Measurements from ENCODE around the gene AJAP1. TPM values are rescaled to one million over a fixed set of nuclear protein-coding genes. Genes with fewer than 3 reads are reported as not detected.

The AJAP1 gene
- total and polyA plus RNA-seq, 2 of the 8 experiments (the other 6 are each of a cell fraction or from before 2014, with no cell fraction given) = 1.9 to 6.2 TPM

DNA sequence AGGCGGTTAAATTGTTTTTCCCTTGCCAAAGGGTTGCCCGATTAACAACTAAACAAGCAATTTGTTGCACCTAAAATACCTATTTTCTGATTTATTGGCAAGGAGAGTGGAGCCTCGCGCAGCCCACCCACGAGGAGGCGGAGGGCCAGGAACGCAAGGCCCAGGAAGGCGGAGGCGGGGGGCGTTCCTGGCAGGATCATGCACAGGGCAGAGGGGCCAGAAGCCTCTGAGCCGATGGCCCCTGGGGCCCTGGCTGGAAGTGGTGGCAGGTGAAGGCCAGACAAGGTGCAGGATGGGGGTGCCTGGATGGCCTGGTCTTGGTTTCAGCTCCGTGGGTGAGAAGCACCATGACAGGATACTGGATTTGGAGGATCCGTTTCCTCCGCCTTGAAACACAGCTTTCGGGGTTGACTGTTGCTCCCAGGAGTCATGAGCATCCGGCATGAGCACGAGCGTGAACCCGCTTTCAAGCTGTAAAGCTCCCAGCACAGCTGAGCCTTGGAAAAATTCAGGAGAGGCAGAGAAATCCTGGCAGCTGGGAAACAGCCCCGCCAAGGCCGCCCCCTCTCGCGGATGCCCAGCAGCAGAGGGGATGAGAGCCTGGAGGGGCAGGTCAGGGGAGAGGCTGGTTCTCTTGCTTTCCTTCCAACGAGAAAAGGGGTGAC, 35.0 kb downstream of the AJAP1 start:
- Histone ChIP-seq H3K4me2 (ENCODE audit: insufficient read depth in 1 of 2, low read depth in 2 of 2, low read length in 2 of 2) (no peak overlapping the region), H3K27me3 (replicated peaks in 1 of 4; ENCODE audit: control insufficient read depth in 3 of 4, extremely low read depth in 1 of 4, insufficient read depth in 3 of 4, low read length in 3 of 4) (no peaks in the 10 kb centered on the region; a peak in 1 of 7 replicates), H2BK5ac (ENCODE audit: low read depth, low read length) (no peak overlapping the region), H2BK120ac (replicated peaks; ENCODE audit: low read depth, low read length) (no peak overlapping the region), H3K4me1 (replicated peaks in 1 of 4; ENCODE audit: control insufficient read depth in 3 of 4, insufficient read depth in 4 of 4, low read length in 3 of 4) (peaks cover 3 to 6% (median 4%) of the 10 kb centered on the region in 4 experiments; a peak in 5 of 7 replicates), H2BK12ac (ENCODE audit: low read depth, low read length) (no peak overlapping the region), H3K9me3 (ENCODE audit: insufficient read depth in 2 of 2, low read depth in 1 of 2, low read length in 1 of 2) (no peaks in the 10 kb centered on the region), H3K4me3 (ENCODE audit: extremely low read depth in 1 of 4, insufficient read depth in 2 of 4, low read depth in 3 of 4, low read length in 4 of 4) (no peak overlapping the region), H3K4ac (replicated peaks; ENCODE audit: insufficient read length, low read depth, low read length) (no peak overlapping the region), H3K9ac (replicated peaks in 1 of 4; ENCODE audit: extremely low read depth in 1 of 4, low read depth in 3 of 4, low read length in 3 of 4) (no peak overlapping the region), H3K18ac (ENCODE audit: extremely low read depth, low read length) (no peak overlapping the region), H3K36me3 (ENCODE audit: control insufficient read depth in 2 of 4, insufficient read depth in 4 of 4, low read length in 3 of 4) (no peaks in the 10 kb centered on the region), H4K5ac (ENCODE audit: insufficient read length, low read depth, low read length) (no peak overlapping the region), H3K23me2 (ENCODE audit: low read depth, low read length) (no peaks in the 10 kb centered on the region), H2BK20ac (ENCODE audit: low read length) (no peak overlapping the region), H3K23ac (ENCODE audit: insufficient read length) (no peak overlapping the region), H3K79me1 (ENCODE audit: low read depth, low read length) (no peaks in the 10 kb centered on the region), H3K27ac (ENCODE audit: low read depth, low read length) (no peak overlapping the region), H2BK15ac (ENCODE audit: low read length) (no peak overlapping the region), H2AK5ac (ENCODE audit: low read depth, low read length) (no peak overlapping the region), H2AFZ (ENCODE audit: low read length) (no peak overlapping the region), H3K56ac (replicated peaks; ENCODE audit: insufficient read length, low read depth, low read length) (no peak overlapping the region), H4K20me1 (replicated peaks in 1 of 2; ENCODE audit: control insufficient read depth in 1 of 2, insufficient read depth in 2 of 2, low read length in 2 of 2) (no peaks in the 10 kb centered on the region), H3K14ac (ENCODE audit: insufficient read length) (no peak overlapping the region), H4K91ac (replicated peaks; ENCODE audit: insufficient read length, low read length) (no peak overlapping the region), H4K8ac (ENCODE audit: extremely low read depth, insufficient read depth, low read length) (peak overlapping the region; percentile 9; the same call in 1 of the 2 replicates), H3K79me2 (ENCODE audit: control insufficient read depth in 1 of 2, insufficient read depth in 2 of 2, low read length in 2 of 2) (no peaks in the 10 kb centered on the region)
- FAIRE-seq (no peak), DNase-seq (ENCODE audit: low read depth in 1 of 2, low spot score in 2 of 2) (no peak)
- CTCF ChIA-PET (ENCODE audit: partially characterized antibody) = interaction anchor here (0.8 to 2.4 kb wide), 2 partner anchors 10 to 31 kb away, joined by 3 to 8 read pairs; no protein-coding TSS in a partner anchor
- WGBS, 2 experiments (ENCODE audit: extremely low coverage in 1 of 2, insufficient coverage in 1 of 2, insufficient read length in 1 of 2, insufficient replicate concordance in 2 of 2, low coverage in 1 of 2, low lambda C conversion rate in 2 of 2, missing lambda C conversion rate in 1 of 2) = 92% methylated on average over 23 of the region's 24 CpGs; no CpG with 5 or more reads in 1 of the 2 experiments
- POLR2A ChIA-PET (ENCODE audit: partially characterized antibody) = no interaction called here
- no peak for TF ChIP-seq SP2 (IDR thresholded peaks at IDR 0.05; ENCODE audit: low read length)
- TF ChIP-seq, protein P1, sequence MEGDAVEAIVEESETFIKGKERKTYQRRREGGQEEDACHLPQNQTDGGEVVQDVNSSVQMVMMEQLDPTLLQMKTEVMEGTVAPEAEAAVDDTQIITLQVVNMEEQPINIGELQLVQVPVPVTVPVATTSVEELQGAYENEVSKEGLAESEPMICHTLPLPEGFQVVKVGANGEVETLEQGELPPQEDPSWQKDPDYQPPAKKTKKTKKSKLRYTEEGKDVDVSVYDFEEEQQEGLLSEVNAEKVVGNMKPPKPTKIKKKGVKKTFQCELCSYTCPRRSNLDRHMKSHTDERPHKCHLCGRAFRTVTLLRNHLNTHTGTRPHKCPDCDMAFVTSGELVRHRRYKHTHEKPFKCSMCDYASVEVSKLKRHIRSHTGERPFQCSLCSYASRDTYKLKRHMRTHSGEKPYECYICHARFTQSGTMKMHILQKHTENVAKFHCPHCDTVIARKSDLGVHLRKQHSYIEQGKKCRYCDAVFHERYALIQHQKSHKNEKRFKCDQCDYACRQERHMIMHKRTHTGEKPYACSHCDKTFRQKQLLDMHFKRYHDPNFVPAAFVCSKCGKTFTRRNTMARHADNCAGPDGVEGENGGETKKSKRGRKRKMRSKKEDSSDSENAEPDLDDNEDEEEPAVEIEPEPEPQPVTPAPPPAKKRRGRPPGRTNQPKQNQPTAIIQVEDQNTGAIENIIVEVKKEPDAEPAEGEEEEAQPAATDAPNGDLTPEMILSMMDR (IDR thresholded peaks at IDR 0.05; ENCODE audit: control extremely low read depth in 1 of 3, insufficient read depth in 1 of 3, low read depth in 1 of 3, low read length in 3 of 3) = no peak
- TF ChIP-seq MAFK (IDR thresholded peaks at IDR 0.05; ENCODE audit: low read depth, low read length) = no peak
- TF ChIP-seq, protein P2, sequence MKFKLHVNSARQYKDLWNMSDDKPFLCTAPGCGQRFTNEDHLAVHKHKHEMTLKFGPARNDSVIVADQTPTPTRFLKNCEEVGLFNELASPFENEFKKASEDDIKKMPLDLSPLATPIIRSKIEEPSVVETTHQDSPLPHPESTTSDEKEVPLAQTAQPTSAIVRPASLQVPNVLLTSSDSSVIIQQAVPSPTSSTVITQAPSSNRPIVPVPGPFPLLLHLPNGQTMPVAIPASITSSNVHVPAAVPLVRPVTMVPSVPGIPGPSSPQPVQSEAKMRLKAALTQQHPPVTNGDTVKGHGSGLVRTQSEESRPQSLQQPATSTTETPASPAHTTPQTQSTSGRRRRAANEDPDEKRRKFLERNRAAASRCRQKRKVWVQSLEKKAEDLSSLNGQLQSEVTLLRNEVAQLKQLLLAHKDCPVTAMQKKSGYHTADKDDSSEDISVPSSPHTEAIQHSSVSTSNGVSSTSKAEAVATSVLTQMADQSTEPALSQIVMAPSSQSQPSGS (IDR thresholded peaks at IDR 0.05; ENCODE audit: low read length) = no peak
- TF ChIP-seq YY1 (IDR thresholded peaks at IDR 0.05; ENCODE audit: low read depth, low read length) = no peak
- TF ChIP-seq CHD2 (IDR thresholded peaks at IDR 0.05; ENCODE audit: low read length) = no peak
- TF ChIP-seq EZH2 (IDR thresholded peaks at IDR 0.05; ENCODE audit: low read depth, low read length, severe bottlenecking) = no peak
- TF ChIP-seq TEAD4 (IDR thresholded peaks at IDR 0.05; ENCODE audit: low read depth, low read length) = no peak
- TF ChIP-seq, protein P3, sequence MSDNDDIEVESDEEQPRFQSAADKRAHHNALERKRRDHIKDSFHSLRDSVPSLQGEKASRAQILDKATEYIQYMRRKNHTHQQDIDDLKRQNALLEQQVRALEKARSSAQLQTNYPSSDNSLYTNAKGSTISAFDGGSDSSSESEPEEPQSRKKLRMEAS (IDR thresholded peaks at IDR 0.05) = no peak

Data from H1 (cell line).